Breast epithelium (tissue), 3 donors: ENCODE data around the gene SMAD6.

ENCODE experiments used
- POLR2A ChIP-seq: fragments of 450-650 bp; IDR thresholded peaks from one replicate; pipeline ENCODE4 v1.6.1; 2016; ENCODE audit warnings: antibody characterized with exemption, mild to moderate bottlenecking, moderate library complexity
- TF ChIP-seq, protein P1 (sequence below), 3 donors: fragments of 450-650 bp; IDR thresholded peaks; one replicate each; pipeline ENCODE4 v1.5.1; 2016 to 2017; ENCODE audit warnings: antibody characterized with exemption in 3 of 3, mild to moderate bottlenecking in 3 of 3, moderate library complexity in 3 of 3

DNA sequence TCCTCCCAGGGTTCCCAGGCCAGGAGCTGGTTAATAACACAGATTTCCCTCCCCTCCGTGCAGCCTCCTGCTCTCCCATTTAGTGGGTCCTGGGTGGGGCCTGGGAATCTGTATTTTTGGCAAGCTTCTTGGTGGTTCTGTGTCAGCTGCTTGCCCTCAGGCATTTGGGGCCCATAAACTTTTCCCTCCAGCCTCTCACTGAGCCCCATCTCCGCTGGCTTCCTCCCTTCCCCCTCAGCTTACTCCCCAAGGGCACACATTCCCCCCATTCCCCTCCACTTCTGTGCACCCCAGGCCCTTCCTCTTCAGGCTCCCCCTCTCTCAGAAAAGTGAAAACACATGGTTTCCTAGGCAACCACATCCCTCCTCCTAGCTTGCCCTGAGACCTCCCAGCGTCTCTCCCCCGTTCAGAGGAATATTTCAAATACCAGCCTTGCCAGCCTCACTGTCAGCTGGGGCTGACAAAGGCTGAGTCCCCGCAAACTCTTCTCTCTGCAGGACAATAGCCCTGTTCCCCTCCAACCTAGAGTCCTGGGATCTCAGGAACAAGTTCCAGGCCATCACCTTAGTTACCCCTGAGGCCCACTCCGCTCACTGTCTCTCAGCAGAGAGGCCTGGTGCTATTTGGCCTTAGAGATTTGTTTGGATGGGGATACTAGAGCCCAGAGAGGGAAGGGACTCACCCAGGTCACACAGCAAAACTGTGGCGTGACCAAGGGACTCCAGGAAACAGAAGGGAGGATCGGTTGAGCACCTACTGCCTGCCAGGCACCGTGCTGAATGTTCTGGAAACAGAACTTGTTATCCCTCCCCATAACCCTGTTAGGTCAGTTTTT lies 44.6 kb upstream of the SMAD6 start:
- TF ChIP-seq, protein P1, sequence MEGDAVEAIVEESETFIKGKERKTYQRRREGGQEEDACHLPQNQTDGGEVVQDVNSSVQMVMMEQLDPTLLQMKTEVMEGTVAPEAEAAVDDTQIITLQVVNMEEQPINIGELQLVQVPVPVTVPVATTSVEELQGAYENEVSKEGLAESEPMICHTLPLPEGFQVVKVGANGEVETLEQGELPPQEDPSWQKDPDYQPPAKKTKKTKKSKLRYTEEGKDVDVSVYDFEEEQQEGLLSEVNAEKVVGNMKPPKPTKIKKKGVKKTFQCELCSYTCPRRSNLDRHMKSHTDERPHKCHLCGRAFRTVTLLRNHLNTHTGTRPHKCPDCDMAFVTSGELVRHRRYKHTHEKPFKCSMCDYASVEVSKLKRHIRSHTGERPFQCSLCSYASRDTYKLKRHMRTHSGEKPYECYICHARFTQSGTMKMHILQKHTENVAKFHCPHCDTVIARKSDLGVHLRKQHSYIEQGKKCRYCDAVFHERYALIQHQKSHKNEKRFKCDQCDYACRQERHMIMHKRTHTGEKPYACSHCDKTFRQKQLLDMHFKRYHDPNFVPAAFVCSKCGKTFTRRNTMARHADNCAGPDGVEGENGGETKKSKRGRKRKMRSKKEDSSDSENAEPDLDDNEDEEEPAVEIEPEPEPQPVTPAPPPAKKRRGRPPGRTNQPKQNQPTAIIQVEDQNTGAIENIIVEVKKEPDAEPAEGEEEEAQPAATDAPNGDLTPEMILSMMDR (IDR thresholded peaks at IDR 0.05), result no peak
- TF ChIP-seq POLR2A, result no peak
